NCI-H524 (cell line): Measurements from ENCODE around the gene KCNK13.
"Not testable (repeated sequence)": the region's sequence is repeated elsewhere in the genome, so short reads cannot be mapped to it uniquely, and the experiment has no call there.

Source experiments
- DNase-seq, 2 experiments: peaks; one replicate each; lab custom pipeline; 2025; lab: John Stamatoyannopoulos, UW

Gene KCNK13

GRCh38 chr14:90061685-90062126, at the start of gene KCNK13:
Gene KCNK13, plus strand, starts transcription at chr14:90061994. Its CDS starts 212 bp downstream, at chr14:90062206.
- DNase-seq, result peak; percentile 31 to 60

GRCh38 chr14:90017371-90017770, 44.4 kb upstream of the KCNK13 start:
- no peak for DNase-seq

- DNase-seq, result no peak
Observed at GRCh38 chr14:90019824-90020523, 41.8 kb upstream of the KCNK13 start.

- DNase-seq, result no peak
Observed at GRCh38 chr14:90023176-90023896, 38.5 kb upstream of the KCNK13 start.

- no peak for DNase-seq
Observed at GRCh38 chr14:90024910-90025309, 36.9 kb upstream of the KCNK13 start.

GRCh38 chr14:90026608-90027007, 35.2 kb upstream of the KCNK13 start:
- DNase-seq, result not testable (repeated sequence)

- DNase-seq, result no peak
Observed at GRCh38 chr14:90027842-90028241, 34.0 kb upstream of the KCNK13 start.

GRCh38 chr14:90034156-90034555, 27.6 kb upstream of the KCNK13 start:
- no peak for DNase-seq

- DNase-seq, result no peak
Observed at GRCh38 chr14:90034835-90035525, 26.8 kb upstream of the KCNK13 start.

GRCh38 chr14:90039253-90040010, 22.4 kb upstream of the KCNK13 start:
- DNase-seq, result no peak

- no peak for DNase-seq
Observed at GRCh38 chr14:90040411-90040810, 21.4 kb upstream of the KCNK13 start.

GRCh38 chr14:90042496-90043252, 19.1 kb upstream of the KCNK13 start:
- DNase-seq, result no peak

- DNase-seq, result no peak
Observed at GRCh38 chr14:90045616-90046015, 16.2 kb upstream of the KCNK13 start.

- peak; percentile 73 to 88 for DNase-seq
Observed at GRCh38 chr14:90049390-90049789, 12.4 kb upstream of the KCNK13 start.

GRCh38 chr14:90050271-90050670, 11.5 kb upstream of the KCNK13 start:
- DNase-seq, result no peak

- no peak for DNase-seq
Observed at GRCh38 chr14:90053044-90053443, 8.8 kb upstream of the KCNK13 start.

- DNase-seq, result no peak
Observed at GRCh38 chr14:90054803-90055202, 7.0 kb upstream of the KCNK13 start.

- DNase-seq, result no peak
Observed at GRCh38 chr14:90056826-90057225, 5.0 kb upstream of the KCNK13 start.

GRCh38 chr14:90058876-90059458, 2.8 kb upstream of the KCNK13 start:
- DNase-seq, result no peak

GRCh38 chr14:90060312-90060964, 1.4 kb upstream of the KCNK13 start:
- peak; percentile 83 to 87 for DNase-seq
